ENCODE measurements around the gene PPM1H. TPM values are rescaled to one million over a fixed set of nuclear protein-coding genes. Genes with fewer than 3 reads are reported as not detected.
"Not testable (repeated sequence)": the region's sequence is repeated elsewhere in the genome, so short reads cannot be mapped to it uniquely, and the experiment has no call there.

PPM1H gene
- total RNA-seq, 4 donors from 2014 or later = 1.7 to 7.4 (median 3.4) TPM

DNA sequence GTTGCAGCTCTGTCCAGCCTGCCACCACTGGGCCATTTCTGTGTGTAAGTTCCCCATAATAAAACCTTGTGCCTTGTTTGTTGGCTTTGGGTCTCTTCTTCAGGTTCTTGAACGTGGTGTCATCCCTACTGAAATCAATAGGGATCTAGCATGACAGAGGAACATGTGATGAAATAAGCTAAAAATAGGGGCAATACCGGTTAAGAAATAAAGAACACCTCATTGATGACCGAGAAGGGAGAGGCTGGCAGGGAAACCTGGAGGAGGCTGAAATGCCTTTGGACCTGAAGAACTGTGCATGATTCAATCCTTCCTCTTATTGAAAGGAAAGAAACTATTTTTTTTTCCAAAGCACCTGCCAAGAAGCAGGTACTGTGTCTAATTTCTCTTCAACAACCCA, 172.3 kb downstream of the PPM1H start:
- TF ChIP-seq, protein P1, sequence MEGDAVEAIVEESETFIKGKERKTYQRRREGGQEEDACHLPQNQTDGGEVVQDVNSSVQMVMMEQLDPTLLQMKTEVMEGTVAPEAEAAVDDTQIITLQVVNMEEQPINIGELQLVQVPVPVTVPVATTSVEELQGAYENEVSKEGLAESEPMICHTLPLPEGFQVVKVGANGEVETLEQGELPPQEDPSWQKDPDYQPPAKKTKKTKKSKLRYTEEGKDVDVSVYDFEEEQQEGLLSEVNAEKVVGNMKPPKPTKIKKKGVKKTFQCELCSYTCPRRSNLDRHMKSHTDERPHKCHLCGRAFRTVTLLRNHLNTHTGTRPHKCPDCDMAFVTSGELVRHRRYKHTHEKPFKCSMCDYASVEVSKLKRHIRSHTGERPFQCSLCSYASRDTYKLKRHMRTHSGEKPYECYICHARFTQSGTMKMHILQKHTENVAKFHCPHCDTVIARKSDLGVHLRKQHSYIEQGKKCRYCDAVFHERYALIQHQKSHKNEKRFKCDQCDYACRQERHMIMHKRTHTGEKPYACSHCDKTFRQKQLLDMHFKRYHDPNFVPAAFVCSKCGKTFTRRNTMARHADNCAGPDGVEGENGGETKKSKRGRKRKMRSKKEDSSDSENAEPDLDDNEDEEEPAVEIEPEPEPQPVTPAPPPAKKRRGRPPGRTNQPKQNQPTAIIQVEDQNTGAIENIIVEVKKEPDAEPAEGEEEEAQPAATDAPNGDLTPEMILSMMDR (IDR thresholded peaks at IDR 0.05) = no peak
- TF ChIP-seq POLR2A (IDR thresholded peaks at IDR 0.05) = no peak
- no peak overlapping the region for H3K4me3 ChIP-seq
- no peaks in the 10 kb centered on the region for H3K9me3 ChIP-seq
- DNase-seq = no peak
- H3K27ac ChIP-seq = no peak overlapping the region
- H3K27me3 ChIP-seq = no peaks in the 10 kb centered on the region
- H3K4me1 ChIP-seq = peaks cover 0 to 28% (median 0%) of the 10 kb centered on the region in 4 donors
- H3K36me3 ChIP-seq = no peaks in the 10 kb centered on the region

- no peak for DNase-seq
Observed at GRCh38 chr12:62761658-62762057, 173.3 kb downstream of the PPM1H start.

GRCh38 chr12:62760779-62761178, 174.2 kb downstream of the PPM1H start:
- Histone ChIP-seq H3K36me3 (no peaks in the 10 kb centered on the region), H3K4me1 (peaks cover 0 to 28% (median 0%) of the 10 kb centered on the region in 4 donors), H3K27ac (no peak overlapping the region), H3K27me3 (no peaks in the 10 kb centered on the region), H3K9me3 (no peaks in the 10 kb centered on the region), H3K4me3 (no peak overlapping the region)
- DNase-seq = no peak
- TF ChIP-seq POLR2A (IDR thresholded peaks at IDR 0.05) = no peak
- TF ChIP-seq, protein P1 (IDR thresholded peaks at IDR 0.05) = no peak

More at GRCh38 chr12:62761658-62762057, 173.3 kb downstream of the PPM1H start:
- Histone ChIP-seq H3K4me3 (no peak overlapping the region), H3K4me1 (peaks cover 0 to 28% (median 0%) of the 10 kb centered on the region in 4 donors), H3K27ac (no peak overlapping the region), H3K9me3 (no peaks in the 10 kb centered on the region), H3K36me3 (no peaks in the 10 kb centered on the region), H3K27me3 (no peaks in the 10 kb centered on the region)
- TF ChIP-seq, protein P1 (IDR thresholded peaks at IDR 0.05) = no peak
- TF ChIP-seq POLR2A (IDR thresholded peaks at IDR 0.05) = no peak

DNA sequence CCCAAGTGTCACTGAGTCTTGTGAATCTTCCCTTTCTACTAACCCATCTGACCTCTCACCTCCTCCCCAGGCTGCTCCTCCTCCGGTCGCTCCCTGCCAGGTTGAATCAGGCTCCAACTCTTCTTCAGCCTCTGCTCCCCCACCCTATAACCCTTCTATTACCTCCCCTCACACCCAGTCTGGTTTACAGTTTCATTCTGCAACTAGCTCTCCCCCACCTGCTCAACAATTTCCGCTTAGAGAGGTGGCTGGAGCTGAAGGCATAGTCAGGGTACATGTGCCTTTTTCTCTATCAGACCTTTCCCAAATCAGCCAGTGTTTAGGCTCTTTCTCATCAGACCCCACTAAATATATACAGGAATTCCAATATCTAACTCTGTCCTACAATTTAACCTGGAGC, 174.6 kb downstream of the PPM1H start:
- H3K9me3 ChIP-seq, H3K4me3 ChIP-seq, H3K27ac ChIP-seq, H3K36me3 ChIP-seq, DNase-seq, H3K27me3 ChIP-seq: not testable (repeated sequence)
- peaks cover 0 to 28% (median 0%) of the 10 kb centered on the region in 4 donors for H3K4me1 ChIP-seq

- Histone ChIP-seq H3K4me1 (peaks cover 0 to 22% (median 0%) of the 10 kb centered on the region in 4 donors), H3K9me3 (no peaks in the 10 kb centered on the region), H3K4me3 (no peak overlapping the region), H3K27ac (no peak overlapping the region), H3K36me3 (no peaks in the 10 kb centered on the region), H3K27me3 (no peaks in the 10 kb centered on the region)
- TF ChIP-seq POLR2A (IDR thresholded peaks at IDR 0.05) = no peak
- TF ChIP-seq, protein P1 (IDR thresholded peaks at IDR 0.05) = no peak
- DNase-seq = no peak
Observed at GRCh38 chr12:62758216-62758615, 176.7 kb downstream of the PPM1H start.

GRCh38 chr12:62757048-62757447, 177.9 kb downstream of the PPM1H start:
- no peak overlapping the region for H3K4me3 ChIP-seq
- no peaks in the 10 kb centered on the region for H3K9me3 ChIP-seq
- H3K27me3 ChIP-seq = no peaks in the 10 kb centered on the region
- H3K4me1 ChIP-seq = peaks cover 0 to 14% (median 0%) of the 10 kb centered on the region in 4 donors
- no peak for TF ChIP-seq POLR2A (IDR thresholded peaks at IDR 0.05)
- TF ChIP-seq, protein P1 (IDR thresholded peaks at IDR 0.05) = no peak
- DNase-seq = no peak
- no peak overlapping the region for H3K27ac ChIP-seq
- no peaks in the 10 kb centered on the region for H3K36me3 ChIP-seq
